ENCODE measurements around the gene ATP2B2. TPM values are rescaled to one million over a fixed set of nuclear protein-coding genes. Genes with fewer than 3 reads are reported as not detected.

The ATP2B2 gene
- polyA plus RNA-seq, 1 experiment, result not detected

DNA sequence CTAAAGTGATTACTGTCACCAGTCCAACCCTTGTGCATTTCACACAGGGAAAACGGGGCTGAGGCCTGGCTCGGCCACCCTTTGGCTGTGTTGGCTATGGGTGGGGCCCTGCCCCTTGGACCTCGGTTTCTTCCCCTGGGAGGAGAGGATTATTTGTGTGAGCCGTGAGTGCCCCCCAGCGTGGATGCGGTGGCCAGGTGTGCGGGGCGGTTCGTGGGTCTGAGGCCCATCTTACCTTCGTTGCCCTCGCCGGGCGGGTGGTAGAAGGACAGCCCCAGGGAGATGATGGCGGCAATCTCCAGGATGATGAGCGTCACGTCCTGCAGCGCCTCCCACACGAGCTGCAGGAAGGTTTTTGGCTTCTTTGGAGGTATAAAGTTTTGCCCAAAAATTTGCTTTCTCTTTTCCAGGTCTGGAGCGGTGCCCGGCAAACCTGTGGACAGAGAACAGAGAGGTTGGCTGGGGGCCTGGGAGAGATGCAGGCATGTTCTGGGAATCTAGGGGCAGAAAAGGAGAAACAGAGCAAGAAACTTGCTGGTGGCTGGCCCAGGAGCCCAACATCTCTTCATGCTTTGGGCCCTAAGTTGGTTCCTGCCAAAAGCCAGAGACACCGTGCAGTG, 94.9 kb downstream of the ATP2B2 start:
- no peak for DNase-seq (ENCODE audit: low read depth)
- Histone ChIP-seq H3K36me3 (ENCODE audit: control insufficient read depth, insufficient read depth, low read length) (no peaks in the 10 kb centered on the region), H3K4me3 (ENCODE audit: low read depth, low read length) (no peak overlapping the region), H3K27me3 (ENCODE audit: control insufficient read depth, insufficient read depth, low read length) (peaks cover 4% of the 10 kb centered on the region; the same call in 1 of the 2 replicates)
- POLR2A ChIA-PET, result no interaction called here
- CTCF ChIA-PET, result no interaction called here
- TF ChIP-seq, protein P1, sequence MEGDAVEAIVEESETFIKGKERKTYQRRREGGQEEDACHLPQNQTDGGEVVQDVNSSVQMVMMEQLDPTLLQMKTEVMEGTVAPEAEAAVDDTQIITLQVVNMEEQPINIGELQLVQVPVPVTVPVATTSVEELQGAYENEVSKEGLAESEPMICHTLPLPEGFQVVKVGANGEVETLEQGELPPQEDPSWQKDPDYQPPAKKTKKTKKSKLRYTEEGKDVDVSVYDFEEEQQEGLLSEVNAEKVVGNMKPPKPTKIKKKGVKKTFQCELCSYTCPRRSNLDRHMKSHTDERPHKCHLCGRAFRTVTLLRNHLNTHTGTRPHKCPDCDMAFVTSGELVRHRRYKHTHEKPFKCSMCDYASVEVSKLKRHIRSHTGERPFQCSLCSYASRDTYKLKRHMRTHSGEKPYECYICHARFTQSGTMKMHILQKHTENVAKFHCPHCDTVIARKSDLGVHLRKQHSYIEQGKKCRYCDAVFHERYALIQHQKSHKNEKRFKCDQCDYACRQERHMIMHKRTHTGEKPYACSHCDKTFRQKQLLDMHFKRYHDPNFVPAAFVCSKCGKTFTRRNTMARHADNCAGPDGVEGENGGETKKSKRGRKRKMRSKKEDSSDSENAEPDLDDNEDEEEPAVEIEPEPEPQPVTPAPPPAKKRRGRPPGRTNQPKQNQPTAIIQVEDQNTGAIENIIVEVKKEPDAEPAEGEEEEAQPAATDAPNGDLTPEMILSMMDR (IDR thresholded peaks at IDR 0.05; ENCODE audit: insufficient read depth, low read depth, low read length), result no peak

- no peak for DNase-seq (ENCODE audit: low read depth)
- TF ChIP-seq, protein P1 (IDR thresholded peaks at IDR 0.05; ENCODE audit: insufficient read depth, low read depth, low read length), result no peak
- CTCF ChIA-PET, result interaction anchor here (0.8 to 1.7 kb wide), 3 partner anchors 9 to 65 kb away, joined by 3 to 4 read pairs (median 4); no protein-coding TSS in a partner anchor
- Histone ChIP-seq H3K4me3 (ENCODE audit: low read depth, low read length) (no peak overlapping the region), H3K27me3 (ENCODE audit: control insufficient read depth, insufficient read depth, low read length) (peaks cover 6% of the 10 kb centered on the region; the same call in 1 of the 2 replicates), H3K36me3 (ENCODE audit: control insufficient read depth, insufficient read depth, low read length) (no peaks in the 10 kb centered on the region)
- POLR2A ChIA-PET, result no interaction called here
Measured at GRCh38 chr3:10408680-10409079, 96.7 kb downstream of the ATP2B2 start.

- TF ChIP-seq, protein P1 (IDR thresholded peaks at IDR 0.05; ENCODE audit: insufficient read depth, low read depth, low read length), result no peak
- no peak for DNase-seq (ENCODE audit: low read depth)
- peaks cover 7% of the 10 kb centered on the region; the same call in 1 of the 2 replicates for H3K27me3 ChIP-seq (ENCODE audit: control insufficient read depth, insufficient read depth, low read length)
- CTCF ChIA-PET, result no interaction called here
- POLR2A ChIA-PET, result no interaction called here
- H3K36me3 ChIP-seq (ENCODE audit: control insufficient read depth, insufficient read depth, low read length), result no peaks in the 10 kb centered on the region
- no peak overlapping the region for H3K4me3 ChIP-seq (ENCODE audit: low read depth, low read length)
Measured at GRCh38 chr3:10407361-10407760, 98.0 kb downstream of the ATP2B2 start.

DNA sequence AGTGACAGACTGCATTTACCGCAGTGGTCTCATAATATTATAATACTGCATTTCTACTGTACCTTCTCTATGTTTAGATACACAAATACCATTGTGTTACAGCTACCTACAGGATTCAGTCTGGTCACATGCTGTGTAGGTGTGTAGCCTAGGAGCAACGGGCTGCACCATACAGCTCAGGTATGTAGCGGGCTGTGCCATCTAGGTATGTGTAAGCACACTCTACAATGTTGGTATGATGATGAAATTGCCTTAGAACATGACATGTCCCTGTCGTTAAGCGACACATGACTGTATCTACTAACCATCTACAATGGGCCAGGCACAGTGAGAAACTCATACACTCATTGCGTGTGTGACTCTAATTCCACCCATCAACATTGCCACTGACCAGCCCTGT, 99.0 kb downstream of the ATP2B2 start:
- ChIA-PET POLR2A (no interaction called here), CTCF (no interaction called here)
- DNase-seq (ENCODE audit: low read depth), result no peak

GRCh38 chr3:10405816-10406215, 99.6 kb downstream of the ATP2B2 start:
- Histone ChIP-seq H3K36me3 (ENCODE audit: control insufficient read depth, insufficient read depth, low read length) (no peaks in the 10 kb centered on the region), H3K27me3 (ENCODE audit: control insufficient read depth, insufficient read depth, low read length) (peaks cover 7% of the 10 kb centered on the region), H3K4me3 (ENCODE audit: low read depth, low read length) (no peak overlapping the region)
- no peak for DNase-seq (ENCODE audit: low read depth)
- POLR2A ChIA-PET, result no interaction called here
- CTCF ChIA-PET, result no interaction called here
- TF ChIP-seq, protein P1 (IDR thresholded peaks at IDR 0.05; ENCODE audit: insufficient read depth, low read depth, low read length), result no peak

More for the DNA sequence above, 99.0 kb downstream of the ATP2B2 start:
- TF ChIP-seq, protein P1 (IDR thresholded peaks at IDR 0.05; ENCODE audit: insufficient read depth, low read depth, low read length), result no peak
- peaks cover 5% of the 10 kb centered on the region; the same call in 1 of the 2 replicates for H3K27me3 ChIP-seq (ENCODE audit: control insufficient read depth, insufficient read depth, low read length)
- H3K36me3 ChIP-seq (ENCODE audit: control insufficient read depth, insufficient read depth, low read length), result no peaks in the 10 kb centered on the region
- H3K4me3 ChIP-seq (ENCODE audit: low read depth, low read length), result no peak overlapping the region

Measured in BJ (cell line).